ENCODE measurements around the gene CHCHD3.

DNA sequence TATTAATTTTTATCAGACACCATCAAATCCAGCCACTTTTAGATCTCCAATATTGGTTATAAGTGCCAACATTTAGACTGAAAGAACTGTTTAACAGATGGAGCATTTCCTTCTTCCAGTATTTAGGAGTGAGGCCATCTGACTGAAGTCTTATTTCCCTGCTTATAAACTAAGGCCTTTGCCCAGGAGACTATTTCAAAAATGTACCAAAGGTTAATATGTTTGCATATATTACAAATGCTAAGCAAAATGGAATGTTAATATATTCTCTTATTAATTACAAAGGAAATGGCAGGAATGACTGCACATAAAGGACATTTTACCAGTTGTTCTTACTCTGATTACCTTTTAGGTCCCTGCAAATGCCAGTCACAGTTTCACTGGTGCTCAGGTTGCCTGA, 266.8 kb downstream of the CHCHD3 start:
- TF ChIP-seq, protein P1, sequence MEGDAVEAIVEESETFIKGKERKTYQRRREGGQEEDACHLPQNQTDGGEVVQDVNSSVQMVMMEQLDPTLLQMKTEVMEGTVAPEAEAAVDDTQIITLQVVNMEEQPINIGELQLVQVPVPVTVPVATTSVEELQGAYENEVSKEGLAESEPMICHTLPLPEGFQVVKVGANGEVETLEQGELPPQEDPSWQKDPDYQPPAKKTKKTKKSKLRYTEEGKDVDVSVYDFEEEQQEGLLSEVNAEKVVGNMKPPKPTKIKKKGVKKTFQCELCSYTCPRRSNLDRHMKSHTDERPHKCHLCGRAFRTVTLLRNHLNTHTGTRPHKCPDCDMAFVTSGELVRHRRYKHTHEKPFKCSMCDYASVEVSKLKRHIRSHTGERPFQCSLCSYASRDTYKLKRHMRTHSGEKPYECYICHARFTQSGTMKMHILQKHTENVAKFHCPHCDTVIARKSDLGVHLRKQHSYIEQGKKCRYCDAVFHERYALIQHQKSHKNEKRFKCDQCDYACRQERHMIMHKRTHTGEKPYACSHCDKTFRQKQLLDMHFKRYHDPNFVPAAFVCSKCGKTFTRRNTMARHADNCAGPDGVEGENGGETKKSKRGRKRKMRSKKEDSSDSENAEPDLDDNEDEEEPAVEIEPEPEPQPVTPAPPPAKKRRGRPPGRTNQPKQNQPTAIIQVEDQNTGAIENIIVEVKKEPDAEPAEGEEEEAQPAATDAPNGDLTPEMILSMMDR (conservative IDR thresholded peaks at IDR 0.05; ENCODE audit: low read length): no peak
- no peak for TF ChIP-seq EZH2phosphoT487 (IDR thresholded peaks at IDR 0.05; ENCODE audit: borderline replicate concordance)
